GM18951 (cell line): ENCODE data around the gene FCRL5.
"Not testable (repeated sequence)": the region's sequence is repeated elsewhere in the genome, so short reads cannot be mapped to it uniquely, and the experiment has no call there.

Experiments used
- POLR2A ChIP-seq: IDR thresholded peaks from 4 replicates; pipeline ENCODE4 v1.6.1; 2011; ENCODE audit warnings: mild to moderate bottlenecking; ENCODE audit not compliant: insufficient read length, insufficient read depth; ENCODE audit errors: extremely low read depth
- in situ Hi-C: fragments of 300-500 bp; cut with MboI; formaldehyde crosslinking; loops from one replicate; pipeline ENCODE4 v1.12.0; 2022; ENCODE audit warnings: low sequenced_read_pairs, mixed read lengths, inconsistent platforms; ENCODE audit not compliant: unreplicated experiment

The FCRL5 gene

DNA sequence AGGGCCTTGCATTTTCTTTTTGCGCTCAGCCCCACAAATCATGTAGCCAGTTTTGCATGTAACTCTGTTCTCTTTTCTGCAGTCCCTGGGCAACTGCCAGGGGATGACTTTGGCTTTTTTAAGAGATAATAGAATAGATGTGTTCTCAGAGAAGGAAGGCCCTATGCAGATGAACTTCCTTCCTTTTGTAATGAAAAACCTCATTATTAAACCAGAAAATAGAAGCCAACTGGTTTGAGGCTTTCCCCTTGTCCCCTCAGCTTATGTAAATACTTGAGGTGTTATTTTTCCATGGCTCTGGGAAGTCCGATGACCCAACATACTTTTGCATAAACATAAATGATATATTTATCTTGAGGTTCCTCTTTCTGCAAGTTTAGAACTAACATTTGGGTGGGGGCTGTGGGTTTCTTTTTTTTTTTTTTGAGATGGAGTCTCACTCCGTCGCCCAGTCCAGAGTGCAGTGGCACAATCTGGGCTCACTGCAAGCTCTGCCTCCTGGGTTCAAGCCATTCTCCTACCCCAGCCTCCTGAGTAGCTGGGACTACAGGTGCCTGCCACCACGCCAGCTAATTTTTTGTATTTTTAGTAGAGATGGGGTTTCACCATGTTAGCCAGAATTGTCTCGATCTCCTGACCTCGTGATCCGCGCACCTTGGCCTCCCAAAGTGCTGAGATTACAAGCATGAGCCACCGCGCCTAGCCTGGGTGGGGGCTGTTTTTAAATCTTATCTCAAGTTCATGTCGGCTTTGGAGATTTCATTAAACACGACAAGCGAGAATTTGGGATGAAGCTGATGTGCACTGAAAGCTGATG, 14.4 kb upstream of the FCRL5 start:
- no peak for TF ChIP-seq POLR2A
- in situ Hi-C loops: no loop called here

GRCh38 chr1:157562515-157562914, 10.2 kb upstream of the FCRL5 start:
- TF ChIP-seq POLR2A: peak; percentile 33
- in situ Hi-C loops: no loop called here

- in situ Hi-C loops: no loop called here
- TF ChIP-seq POLR2A: no peak
Measured at GRCh38 chr1:157558119-157558518, 5.8 kb upstream of the FCRL5 start.

DNA sequence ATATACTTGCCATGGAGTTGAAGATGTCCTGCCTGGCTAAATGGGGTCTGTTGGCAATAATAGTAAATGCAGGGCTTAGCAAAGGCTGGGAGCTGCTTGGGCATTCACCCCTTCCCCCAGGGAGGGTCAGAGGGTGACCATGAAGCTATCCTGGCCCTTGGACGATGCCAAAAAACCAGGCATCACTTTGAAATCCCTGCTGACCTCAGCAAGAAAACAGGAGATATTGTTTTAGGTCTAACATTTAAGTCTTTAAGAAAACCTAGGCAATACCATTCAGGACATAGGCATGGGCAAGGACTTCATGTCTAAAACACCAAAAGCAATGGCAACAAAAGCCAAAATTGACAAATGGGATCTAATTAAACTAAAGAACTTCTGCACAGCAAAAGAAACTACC, 4.2 kb downstream of the FCRL5 start:
- in situ Hi-C loops: not testable (repeated sequence)

- in situ Hi-C loops: no loop called here
- no peak for TF ChIP-seq POLR2A
Measured at GRCh38 chr1:157542676-157543075, 9.6 kb downstream of the FCRL5 start.

DNA sequence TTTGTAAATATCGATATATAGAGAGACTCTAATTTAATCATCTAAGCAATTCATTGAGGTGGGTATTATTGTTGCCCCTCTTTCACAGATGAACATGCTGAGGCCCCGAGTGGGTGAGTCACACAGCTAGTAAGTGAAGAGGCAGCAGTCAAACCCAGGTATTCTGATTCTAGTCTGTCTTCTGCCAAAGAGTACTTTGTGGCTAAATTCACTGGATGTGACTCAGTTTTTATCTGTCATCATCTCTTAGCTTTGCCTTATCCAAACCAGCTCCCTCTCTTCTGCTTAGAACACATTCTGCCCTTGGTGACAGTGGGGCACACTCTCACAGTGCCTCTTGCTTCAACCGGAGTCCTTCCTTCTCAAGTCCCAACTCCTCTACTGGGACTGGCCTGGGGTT, 11.5 kb downstream of the FCRL5 start:
- in situ Hi-C loops: no loop called here
- no peak for TF ChIP-seq POLR2A

DNA sequence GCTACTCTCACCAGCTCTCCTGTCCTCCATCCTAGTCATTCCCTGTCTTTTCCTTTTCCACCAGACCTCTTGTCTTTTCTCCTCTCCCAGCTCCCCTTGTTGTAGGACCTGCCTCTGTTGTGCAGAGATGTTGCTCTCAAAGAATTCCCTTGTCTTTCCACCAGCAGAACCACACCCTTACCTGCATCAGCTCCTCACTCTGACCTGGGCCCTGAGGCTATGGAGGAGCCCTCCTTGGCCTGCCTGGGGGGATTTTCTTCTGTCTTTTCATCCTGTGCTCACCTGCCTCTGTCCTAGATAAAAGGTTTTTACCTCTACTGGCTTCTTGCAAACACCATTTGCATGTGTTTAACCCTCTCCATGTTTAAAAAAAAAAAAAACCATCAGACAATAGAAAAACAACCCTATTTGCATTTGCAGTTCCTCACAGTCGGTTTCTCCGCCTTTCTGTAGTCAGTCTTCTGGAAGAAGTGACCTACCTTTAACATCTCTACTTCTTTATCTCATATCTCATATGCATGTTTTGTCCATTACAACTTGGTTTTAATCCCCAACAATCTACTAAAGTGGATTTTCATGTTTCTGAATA, 12.1 kb downstream of the FCRL5 start:
- in situ Hi-C loops: no loop called here
- no peak for TF ChIP-seq POLR2A

DNA sequence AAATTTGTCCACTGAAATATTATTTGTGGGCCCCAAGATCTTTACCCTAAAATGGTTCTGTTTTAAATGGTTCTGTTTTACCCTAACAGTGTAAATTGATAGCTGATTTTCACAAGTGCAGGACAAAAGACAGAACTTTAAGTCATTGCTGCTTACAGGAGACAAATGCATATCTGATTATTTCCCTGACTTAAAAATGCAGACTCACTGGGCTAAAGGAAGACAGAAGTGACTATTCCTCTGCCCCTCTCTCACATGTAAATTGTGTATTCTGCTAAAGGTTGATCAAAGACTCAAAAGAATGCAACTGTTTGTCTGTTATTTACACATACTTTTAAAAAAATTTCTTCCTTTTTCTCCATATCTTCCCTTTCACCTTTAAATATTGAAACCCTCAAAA, 12.7 kb downstream of the FCRL5 start:
- in situ Hi-C loops: no loop called here
- TF ChIP-seq POLR2A: no peak

GRCh38 chr1:157532569-157532968, 19.7 kb downstream of the FCRL5 start:
- no peak for TF ChIP-seq POLR2A
- in situ Hi-C loops: no loop called here

DNA sequence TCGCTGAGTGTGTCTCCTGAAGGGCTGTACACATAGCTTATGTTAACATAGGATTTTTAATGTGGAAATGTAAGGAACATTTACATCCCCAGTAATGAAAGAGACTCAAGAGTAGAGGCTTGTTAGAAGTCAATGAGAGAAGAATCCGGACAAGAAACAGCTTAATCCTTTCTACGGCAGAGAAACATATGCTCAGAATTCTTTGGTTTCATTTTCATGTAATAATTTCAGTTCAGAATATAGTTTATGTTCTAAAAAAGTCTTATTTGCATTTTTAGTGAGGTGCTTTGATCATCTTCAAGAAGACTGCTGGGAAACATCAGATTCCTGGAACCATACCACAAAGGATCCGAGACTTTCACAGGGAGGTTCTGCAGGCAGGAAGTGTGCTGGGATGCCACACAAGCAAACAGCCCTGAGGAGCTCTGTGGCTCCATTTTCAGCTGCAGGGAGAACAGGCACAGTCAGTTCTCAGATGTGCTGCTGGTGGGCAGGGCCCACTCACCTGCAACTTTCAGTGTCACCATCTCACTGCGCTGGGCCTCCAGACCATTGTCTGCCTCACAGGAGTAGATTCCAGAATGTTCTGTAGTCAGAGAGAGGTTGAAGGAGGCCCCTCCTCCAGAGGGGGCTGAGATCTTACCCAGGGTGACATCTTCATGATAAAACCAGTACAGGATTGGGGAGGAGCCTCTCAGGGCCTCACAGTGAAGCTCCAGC, 28.4 kb downstream of the FCRL5 start:
- in situ Hi-C loops: no loop called here
- TF ChIP-seq POLR2A: no peak

GRCh38 chr1:157521056-157521455, 31.3 kb downstream of the FCRL5 start:
- TF ChIP-seq POLR2A: no peak
- in situ Hi-C loops: no loop called here

DNA sequence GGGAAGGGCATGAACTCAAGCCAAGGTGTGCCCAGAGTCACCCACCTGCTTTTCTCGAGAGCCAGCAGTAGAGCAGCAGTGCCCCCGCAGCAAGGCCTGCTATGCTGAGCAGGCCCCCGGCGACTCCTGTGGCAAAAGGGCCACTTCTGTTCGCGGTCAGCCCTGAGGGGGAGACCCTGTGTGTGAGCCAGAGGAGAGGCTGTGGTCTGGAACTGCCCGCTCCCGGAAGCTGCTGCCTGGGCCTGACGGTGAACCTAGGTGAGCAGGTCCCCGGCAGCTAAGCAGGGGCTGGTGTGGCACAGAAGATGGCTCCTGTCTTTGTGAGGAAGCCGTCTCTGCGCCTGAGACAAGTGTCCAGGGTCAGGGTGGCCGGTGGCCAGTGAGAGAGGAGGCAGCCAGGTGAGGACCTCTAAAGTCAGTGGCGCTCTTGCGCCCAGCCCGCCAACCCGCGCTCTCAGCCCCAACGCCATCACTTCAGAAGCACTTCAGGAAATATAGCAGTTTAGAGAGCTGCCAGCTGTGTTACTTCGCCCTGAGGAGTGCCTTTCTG, 31.9 kb downstream of the FCRL5 start:
- in situ Hi-C loops: no loop called here
- no peak for TF ChIP-seq POLR2A

DNA sequence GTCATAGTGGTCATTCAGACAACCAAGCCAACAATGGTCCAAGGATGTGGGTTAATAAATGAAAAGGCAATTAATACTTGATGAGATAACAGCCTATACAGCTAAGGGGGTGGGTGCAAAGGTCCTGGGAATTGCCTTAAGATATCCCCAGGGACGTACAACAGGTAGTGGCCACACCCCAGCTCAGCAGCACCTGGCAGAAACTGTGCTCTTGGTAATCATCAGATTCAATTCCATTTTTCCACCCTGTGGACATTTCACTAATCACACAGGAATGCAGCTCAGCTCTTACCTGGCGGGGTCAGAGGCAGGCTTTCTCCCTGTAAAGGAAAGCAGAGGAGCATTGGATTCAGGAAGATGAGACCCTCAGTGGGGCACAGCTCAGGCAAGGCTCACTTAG, 32.9 kb downstream of the FCRL5 start:
- no peak for TF ChIP-seq POLR2A
- in situ Hi-C loops: no loop called here
